ENCODE measurements around the gene DOK4.
"Not testable (repeated sequence)": the region's sequence is repeated elsewhere in the genome, so short reads cannot be mapped to it uniquely, and the experiment has no call there.

DOK4 gene

GRCh38 chr16:57446531-57447185 lies 39.6 kb downstream of the DOK4 start:
- TF ChIP-seq POLR2A (IDR thresholded peaks at IDR 0.05; ENCODE audit: low read length), result no peak
- TF ChIP-seq GATA1 (IDR thresholded peaks at IDR 0.05; ENCODE audit: low read depth, low read length), result no peak
- peak; percentile 62 to 72 for DNase-seq

- DNase-seq, result no peak
- TF ChIP-seq GATA1 (IDR thresholded peaks at IDR 0.05; ENCODE audit: low read depth, low read length) (no peak), POLR2A (IDR thresholded peaks at IDR 0.05; ENCODE audit: low read length) (no peak)
Measured at GRCh38 chr16:57445510-57445909, 40.8 kb downstream of the DOK4 start.

- no peak for DNase-seq
- TF ChIP-seq POLR2A (IDR thresholded peaks at IDR 0.05; ENCODE audit: low read length) (no peak), GATA1 (IDR thresholded peaks at IDR 0.05; ENCODE audit: low read depth, low read length) (no peak)
Measured at GRCh38 chr16:57444711-57445110, 41.6 kb downstream of the DOK4 start.

GRCh38 chr16:57440551-57440950 lies 45.7 kb downstream of the DOK4 start:
- not testable (repeated sequence) for DNase-seq

- DNase-seq, result peak; percentile 19 to 28
Measured at GRCh38 chr16:57439947-57440346, 46.3 kb downstream of the DOK4 start.

GRCh38 chr16:57435838-57436237 lies 50.5 kb downstream of the DOK4 start:
- TF ChIP-seq POLR2A (IDR thresholded peaks at IDR 0.05; ENCODE audit: low read length) (no peak), GATA1 (IDR thresholded peaks at IDR 0.05; ENCODE audit: low read depth, low read length) (no peak)
- no peak for DNase-seq

- DNase-seq, result no peak
- TF ChIP-seq GATA1 (IDR thresholded peaks at IDR 0.05; ENCODE audit: low read depth, low read length), result no peak
- no peak for TF ChIP-seq POLR2A (IDR thresholded peaks at IDR 0.05; ENCODE audit: low read length)
Measured at GRCh38 chr16:57434003-57434402, 52.3 kb downstream of the DOK4 start.

GRCh38 chr16:57432989-57433388 lies 53.3 kb downstream of the DOK4 start:
- no peak for DNase-seq

GRCh38 chr16:57432505-57432904 lies 53.8 kb downstream of the DOK4 start:
- TF ChIP-seq GATA1 (IDR thresholded peaks at IDR 0.05; ENCODE audit: low read depth, low read length) (no peak), POLR2A (IDR thresholded peaks at IDR 0.05; ENCODE audit: low read length) (no peak)
- no peak for DNase-seq

More at GRCh38 chr16:57432989-57433388, 53.3 kb downstream of the DOK4 start:
- no peak for TF ChIP-seq GATA1 (IDR thresholded peaks at IDR 0.05; ENCODE audit: low read depth, low read length)
- TF ChIP-seq POLR2A (IDR thresholded peaks at IDR 0.05; ENCODE audit: low read length), result no peak

- TF ChIP-seq POLR2A (IDR thresholded peaks at IDR 0.05; ENCODE audit: low read length) (no peak), GATA1 (IDR thresholded peaks at IDR 0.05; ENCODE audit: low read depth, low read length) (no peak)
- DNase-seq, result no peak
Measured at GRCh38 chr16:57430955-57431354, 55.3 kb downstream of the DOK4 start.

GRCh38 chr16:57427824-57428223 lies 58.5 kb downstream of the DOK4 start:
- DNase-seq, result no peak
- TF ChIP-seq POLR2A (IDR thresholded peaks at IDR 0.05; ENCODE audit: low read length), result no peak
- TF ChIP-seq GATA1 (IDR thresholded peaks at IDR 0.05; ENCODE audit: low read depth, low read length), result no peak

- peak in 1 of 2 experiments; percentile 31 for DNase-seq
- TF ChIP-seq GATA1 (IDR thresholded peaks at IDR 0.05; ENCODE audit: low read depth, low read length) (no peak), POLR2A (IDR thresholded peaks at IDR 0.05; ENCODE audit: low read length) (no peak)
Measured at GRCh38 chr16:57427307-57427706, 59.0 kb downstream of the DOK4 start.

- no peak for TF ChIP-seq GATA1 (IDR thresholded peaks at IDR 0.05; ENCODE audit: low read depth, low read length)
- no peak for TF ChIP-seq POLR2A (IDR thresholded peaks at IDR 0.05; ENCODE audit: low read length)
- no peak for DNase-seq
Measured at GRCh38 chr16:57426356-57426755, 59.9 kb downstream of the DOK4 start.

GRCh38 chr16:57424583-57424982 lies 61.7 kb downstream of the DOK4 start:
- TF ChIP-seq POLR2A (IDR thresholded peaks at IDR 0.05; ENCODE audit: low read length) (no peak), GATA1 (IDR thresholded peaks at IDR 0.05; ENCODE audit: low read depth, low read length) (no peak)
- DNase-seq, result no peak

GRCh38 chr16:57423152-57423551 lies 63.1 kb downstream of the DOK4 start:
- TF ChIP-seq POLR2A (IDR thresholded peaks at IDR 0.05; ENCODE audit: low read length) (no peak), GATA1 (IDR thresholded peaks at IDR 0.05; ENCODE audit: low read depth, low read length) (no peak)

More at GRCh38 chr16:57423152-57423551, 63.1 kb downstream of the DOK4 start:
- no peak for DNase-seq
